Loucy (cell line): ENCODE results near the gene AVL9.

Source experiments
- H2AFZ ChIP-seq: fragments of 200-600 bp; sonication (generic); 2 replicates; pipeline ENCODE4 v1.6.0; 2016; ENCODE audit warnings: antibody characterized with exemption, mild to moderate bottlenecking, low read length, moderate library complexity
- H3F3A ChIP-seq: fragments of 200-600 bp; 2 replicates; pipeline ENCODE4 v1.6.0; 2016; ENCODE audit warnings: antibody characterized with exemption, low read depth, mild to moderate bottlenecking
- H3K27me3 ChIP-seq: fragments of 200-600 bp; sonication (generic); 2 replicates; pipeline ENCODE4 v1.6.1; 2014; ENCODE audit warnings: low read length, mild to moderate bottlenecking; ENCODE audit not compliant: insufficient read depth, poor library complexity, severe bottlenecking
- H3K36me3 ChIP-seq: fragments of 200-600 bp; sonication (generic); 2 replicates; pipeline ENCODE4 v1.6.1; 2016; ENCODE audit warnings: low read length; ENCODE audit not compliant: insufficient read depth
- H3K4me1 ChIP-seq: fragments of 200-600 bp; sonication (generic); 2 replicates; pipeline ENCODE4 v1.5.1; 2014; ENCODE audit warnings: low read length, mild to moderate bottlenecking; ENCODE audit not compliant: insufficient read depth, poor library complexity, severe bottlenecking
- H3K4me2 ChIP-seq: fragments of 200-600 bp; sonication (generic); 2 replicates; pipeline ENCODE4 v1.6.0; 2014; ENCODE audit warnings: antibody characterized with exemption, low read length, low read depth, mild to moderate bottlenecking; ENCODE audit not compliant: poor library complexity, severe bottlenecking
- H3K4me3 ChIP-seq: fragments of 200-600 bp; sonication (generic); 2 replicates; pipeline ENCODE4 v1.5.1; 2014; ENCODE audit warnings: low read length, mild to moderate bottlenecking, mixed read lengths; ENCODE audit not compliant: poor library complexity, severe bottlenecking
- H3K79me2 ChIP-seq: fragments of 200-600 bp; sonication (generic); 2 replicates; pipeline ENCODE4 v1.6.1; 2014; ENCODE audit warnings: low read length; ENCODE audit not compliant: insufficient read depth
- H3K9ac ChIP-seq: fragments of 200-600 bp; sonication (generic); 2 replicates; pipeline ENCODE4 v1.6.0; 2014; ENCODE audit warnings: mild to moderate bottlenecking, low read depth, low read length, moderate library complexity; ENCODE audit not compliant: poor library complexity, severe bottlenecking
- H3K9me2 ChIP-seq: fragments of 200-600 bp; sonication (generic); replicated peaks from 2 replicates; pipeline ENCODE4 v1.6.1; 2016; ENCODE audit warnings: low read depth, low read length, mixed read lengths
- H3K9me3 ChIP-seq: fragments of 200-600 bp; sonication (generic); 2 replicates; pipeline ENCODE4 v1.6.1; 2014; ENCODE audit warnings: mild to moderate bottlenecking, antibody characterized with exemption, low read length, low read depth; ENCODE audit not compliant: insufficient read depth
- H4K20me1 ChIP-seq: fragments of 200-600 bp; sonication (generic); 2 replicates; pipeline ENCODE4 v1.6.0; 2014; ENCODE audit warnings: antibody characterized with exemption, low read length, mild to moderate bottlenecking; ENCODE audit not compliant: insufficient read depth, poor library complexity, severe bottlenecking
- CTCF ChIP-seq: fragments of 200-600 bp; sonication (generic); conservative IDR thresholded peaks from 2 replicates; pipeline ENCODE4 v1.5.1; 2014; ENCODE audit warnings: mild to moderate bottlenecking, antibody characterized with exemption, low read length
- EZH2phosphoT487 ChIP-seq: fragments of 200-600 bp; IDR thresholded peaks from 2 replicates; pipeline ENCODE4 v1.6.1; 2018; ENCODE audit warnings: antibody characterized with exemption, mild to moderate bottlenecking, moderate library complexity, borderline replicate concordance

Gene AVL9

GRCh38 chr7:32588657-32589056 is 93.4 kb downstream of the AVL9 start:
- peaks cover 27% of the 10 kb centered on the region; the same call in 1 of the 2 replicates for H3K36me3 ChIP-seq
- peaks cover 55% of the 10 kb centered on the region for H3K4me1 ChIP-seq
- H3F3A ChIP-seq = peaks cover 11% of the 10 kb centered on the region
- H3K9ac ChIP-seq = peak overlapping the region; percentile 62
- no peaks in the 10 kb centered on the region for H4K20me1 ChIP-seq
- H3K27me3 ChIP-seq = no peaks in the 10 kb centered on the region
- H3K9me3 ChIP-seq = no peaks in the 10 kb centered on the region
- H3K4me2 ChIP-seq = peak overlapping the region; percentile 64
- H3K9me2 ChIP-seq = no peaks in the 10 kb centered on the region
- TF ChIP-seq CTCF (peak; percentile 32; the same call in 1 of the 2 replicates), EZH2phosphoT487 (no peak)
- no peak overlapping the region for H2AFZ ChIP-seq
- peak overlapping the region; percentile 35 for H3K4me3 ChIP-seq
- H3K79me2 ChIP-seq = no peaks in the 10 kb centered on the region

- H3K4me1 ChIP-seq = peaks cover 49% of the 10 kb centered on the region
These were observed 96.6 kb downstream of the AVL9 start for GRCh38 chr7:32591938-32592337.

GRCh38 chr7:32592701-32593100 is 97.4 kb downstream of the AVL9 start:
- no peaks in the 10 kb centered on the region for H3K9me3 ChIP-seq
- H3K27me3 ChIP-seq = no peaks in the 10 kb centered on the region
- H3F3A ChIP-seq = peaks cover 8% of the 10 kb centered on the region
- no peak overlapping the region for H2AFZ ChIP-seq
- TF ChIP-seq CTCF = no peak
- no peak for TF ChIP-seq EZH2phosphoT487
- no peaks in the 10 kb centered on the region for H3K79me2 ChIP-seq
- no peaks in the 10 kb centered on the region for H3K9me2 ChIP-seq
- no peak overlapping the region for H3K4me2 ChIP-seq
- H3K36me3 ChIP-seq = no peaks in the 10 kb centered on the region; the same call in 1 of the 2 replicates
- no peak overlapping the region for H3K4me3 ChIP-seq
- no peaks in the 10 kb centered on the region for H4K20me1 ChIP-seq
- H3K9ac ChIP-seq = no peak overlapping the region
- H3K4me1 ChIP-seq = peaks cover 41% of the 10 kb centered on the region

More at GRCh38 chr7:32591938-32592337, 96.6 kb downstream of the AVL9 start:
- no peaks in the 10 kb centered on the region; the same call in 1 of the 2 replicates for H3K36me3 ChIP-seq
- no peak overlapping the region for H3K9ac ChIP-seq
- no peaks in the 10 kb centered on the region for H3K9me3 ChIP-seq
- TF ChIP-seq EZH2phosphoT487 (no peak), CTCF (no peak)
- H3K27me3 ChIP-seq = no peaks in the 10 kb centered on the region
- no peaks in the 10 kb centered on the region for H3K79me2 ChIP-seq
- no peaks in the 10 kb centered on the region for H3K9me2 ChIP-seq
- no peak overlapping the region for H2AFZ ChIP-seq
- H3K4me3 ChIP-seq = no peak overlapping the region
- H4K20me1 ChIP-seq = no peaks in the 10 kb centered on the region
- peaks cover 8% of the 10 kb centered on the region for H3F3A ChIP-seq
- no peak overlapping the region for H3K4me2 ChIP-seq
